Aorta (tissue), 5 donors: Measurements from ENCODE around the gene GATC. TPM values are rescaled to one million over a fixed set of nuclear protein-coding genes. Genes with fewer than 3 reads are reported as not detected.

ENCODE experiments used
- ATAC-seq: fragments of 200-7000 bp; cut with Tn5 transposase; one replicate; pipeline ENCODE4 v1.9.1; 2022; ENCODE audit warnings: moderate library complexity; ENCODE audit not compliant: low FRiP score
- DNase-seq, 2 donors: peaks; one replicate each; pipeline ENCODE4 v3.0.0-alpha.2; 2020
- H3K27ac ChIP-seq, 2 donors: one replicate each; pipeline ENCODE4 v1.5.1; 2013; ENCODE audit warnings: low read length in 2 of 2, mild to moderate bottlenecking in 2 of 2, moderate library complexity in 2 of 2, control low read depth in 1 of 2, inconsistent platforms in 1 of 2, low read depth in 1 of 2
- H3K27me3 ChIP-seq, 2 donors: one replicate each; pipeline ENCODE4 v1.6.1; 2013; ENCODE audit warnings: control low read depth in 1 of 2, low read length in 1 of 2, mild to moderate bottlenecking in 1 of 2, moderate library complexity in 1 of 2; ENCODE audit not compliant: insufficient read depth in 2 of 2, control insufficient read depth in 1 of 2
- H3K36me3 ChIP-seq, 2 donors: one replicate each; pipeline ENCODE4 v1.6.1; 2013; ENCODE audit warnings: control low read depth in 1 of 2, low read length in 1 of 2, mild to moderate bottlenecking in 1 of 2; ENCODE audit not compliant: insufficient read depth in 2 of 2, control insufficient read depth in 1 of 2
- H3K4me1 ChIP-seq, 2 donors: one replicate each; pipeline ENCODE4 v1.6.1; 2013; ENCODE audit warnings: low read length in 2 of 2, control low read depth in 1 of 2, mild to moderate bottlenecking in 1 of 2, moderate library complexity in 1 of 2; ENCODE audit not compliant: insufficient read depth in 2 of 2, control insufficient read depth in 1 of 2
- H3K4me3 ChIP-seq, 2 donors: one replicate each; pipeline ENCODE4 v1.5.1; 2013; ENCODE audit warnings: low read length in 2 of 2, control low read depth in 1 of 2, mild to moderate bottlenecking in 1 of 2
- H3K9me3 ChIP-seq: one replicate; pipeline ENCODE4 v1.6.1; 2013; ENCODE audit warnings: mild to moderate bottlenecking, low read length; ENCODE audit not compliant: control insufficient read depth
- WGBS, 2 donors: extraction: QIAGEN DNeasy Blood & Tissue Kit; methylation state at CpG; one replicate each; pipeline ENCODE4 v1.1.7; 2013; 5-methylcytosine and 5-hydroxymethylcytosine counted together
- intact Hi-C, 2 donors: fragments of 100-400 bp; cut with DNase I; formaldehyde crosslinking; loops; one replicate each; pipeline versions ENCODE4 v1.14.2 to v1.15.0; 2022
- polyA plus RNA-seq, 2 donors: library from polyadenylated mRNA; stranded (reverse); fragments of 200-250 nt; gene quantifications; one replicate each; pipeline ENCODE4 v1.2.3, GENCODE V29; 2013
- total RNA-seq, 2 donors: library from RNA; stranded (reverse); fragmentation: NEBNext Ultra II Directional; extraction: Animal tissue kit (Norgen Biotek cat#: 25700); gene quantifications; one replicate each; pipeline ENCODE4 v1.2.1, GENCODE V29; 2021
- donor health status: healthy with polysubstance abuse.
- donor health status: Bipolar disorder and iron deficiency.
- donor health status: DM: no; HTN: no; CAD: no.
- donor health status: DM: no; HTN: no; CAD: no.
- donor health status: DM: yes; HTN: yes; CAD: no.

Gene GATC
- total and polyA plus RNA-seq, 4 donors: 9.8 to 24.5 (median 16.8) TPM

- H3K27ac ChIP-seq: no peak overlapping the region
- intact Hi-C loops: no loop called here
- H3K9me3 ChIP-seq: no peaks in the 10 kb centered on the region
- no peak overlapping the region for H3K4me3 ChIP-seq
- no peaks in the 10 kb centered on the region for H3K4me1 ChIP-seq
- no peaks in the 10 kb centered on the region for H3K36me3 ChIP-seq
- DNase-seq: no peak
- H3K27me3 ChIP-seq: no peaks in the 10 kb centered on the region
- ATAC-seq: no peak
Observed at GRCh38 chr12:120472521-120472920, 26.3 kb downstream of the GATC start.

- no peaks in the 10 kb centered on the region for H3K36me3 ChIP-seq
- no peak overlapping the region for H3K4me3 ChIP-seq
- DNase-seq: no peak
- H3K27me3 ChIP-seq: no peaks in the 10 kb centered on the region
- H3K27ac ChIP-seq: no peak overlapping the region
- ATAC-seq: no peak
- intact Hi-C loops: no loop called here
- 68% methylated on average over 6 of the region's 6 CpGs for WGBS, 2 donors
- H3K9me3 ChIP-seq: no peaks in the 10 kb centered on the region
- H3K4me1 ChIP-seq: no peaks in the 10 kb centered on the region
Observed at GRCh38 chr12:120473807-120474615, 27.8 kb downstream of the GATC start.

GRCh38 chr12:120474616-120474960, 28.3 kb downstream of the GATC start:
- no peaks in the 10 kb centered on the region for H3K9me3 ChIP-seq
- intact Hi-C loops: no loop called here
- 2 to 4% methylated on average over 2 of the region's 2 CpGs for WGBS, 2 donors
- H3K36me3 ChIP-seq: no peaks in the 10 kb centered on the region
- DNase-seq (peak in 1 of 2 donors; percentile 73), ATAC-seq (no peak)
- H3K4me1 ChIP-seq: no peaks in the 10 kb centered on the region
- H3K27me3 ChIP-seq: no peaks in the 10 kb centered on the region
- no peak overlapping the region for H3K27ac ChIP-seq
- no peak overlapping the region for H3K4me3 ChIP-seq

GRCh38 chr12:120475643-120476042, 29.4 kb downstream of the GATC start:
- no peaks in the 10 kb centered on the region for H3K4me1 ChIP-seq
- no peak overlapping the region for H3K4me3 ChIP-seq
- H3K27me3 ChIP-seq: no peaks in the 10 kb centered on the region
- DNase-seq (no peak), ATAC-seq (no peak)
- H3K9me3 ChIP-seq: no peaks in the 10 kb centered on the region
- H3K27ac ChIP-seq: no peak overlapping the region
- intact Hi-C loops: no loop called here
- 100% methylated on average over 1 of the region's 1 CpG for WGBS, 2 donors
- H3K36me3 ChIP-seq: no peaks in the 10 kb centered on the region

- ATAC-seq (no peak), DNase-seq (peak in 1 of 2 donors; percentile 3)
- WGBS, 2 donors: 92 to 100% methylated on average over 1 of the region's 1 CpG
- intact Hi-C loops: no loop called here
- Histone ChIP-seq H3K36me3 (no peaks in the 10 kb centered on the region), H3K27ac (no peak overlapping the region), H3K27me3 (no peaks in the 10 kb centered on the region), H3K4me1 (no peaks in the 10 kb centered on the region), H3K4me3 (no peak overlapping the region), H3K9me3 (no peaks in the 10 kb centered on the region)
Observed at GRCh38 chr12:120479458-120479857, 33.2 kb downstream of the GATC start.

- Histone ChIP-seq H3K4me1 (no peaks in the 10 kb centered on the region), H3K36me3 (no peaks in the 10 kb centered on the region), H3K9me3 (no peaks in the 10 kb centered on the region), H3K27me3 (no peaks in the 10 kb centered on the region), H3K27ac (no peak overlapping the region), H3K4me3 (no peak overlapping the region)
- WGBS, 2 donors: 54 to 77% methylated on average over 1 of the region's 1 CpG
- intact Hi-C loops: no loop called here
- ATAC-seq: no peak
- DNase-seq: no peak
Observed at GRCh38 chr12:120480211-120480610, 34.0 kb downstream of the GATC start.

- no peaks in the 10 kb centered on the region for H3K27me3 ChIP-seq
- DNase-seq (no peak), ATAC-seq (no peak)
- no peaks in the 10 kb centered on the region for H3K9me3 ChIP-seq
- 92 to 94% methylated on average over 9 of the region's 9 CpGs for WGBS, 2 donors
- intact Hi-C loops: no loop called here
- H3K4me3 ChIP-seq: no peak overlapping the region
- H3K36me3 ChIP-seq: no peaks in the 10 kb centered on the region
- no peaks in the 10 kb centered on the region for H3K4me1 ChIP-seq
- H3K27ac ChIP-seq: no peak overlapping the region
Observed at GRCh38 chr12:120481022-120481767, 35.0 kb downstream of the GATC start.

- H3K36me3 ChIP-seq: no peaks in the 10 kb centered on the region
- DNase-seq: no peak
- no peak for ATAC-seq
- no peaks in the 10 kb centered on the region for H3K4me1 ChIP-seq
- intact Hi-C loops: no loop called here
- no peak overlapping the region for H3K27ac ChIP-seq
- no peak overlapping the region for H3K4me3 ChIP-seq
- 96 to 97% methylated on average over 1 of the region's 1 CpG for WGBS, 2 donors
- no peaks in the 10 kb centered on the region for H3K9me3 ChIP-seq
- H3K27me3 ChIP-seq: no peaks in the 10 kb centered on the region
Observed at GRCh38 chr12:120483621-120484020, 37.4 kb downstream of the GATC start.
